Measurements from ENCODE around the gene DHDH. TPM values are rescaled to one million over a fixed set of nuclear protein-coding genes. Genes with fewer than 3 reads are reported as not detected.

The DHDH gene
- total and polyA plus RNA-seq, 2 of the 13 experiments (the other 11 are each of a cell fraction or from before 2014, with no cell fraction given): 0.13 to 0.91 TPM

GRCh38 chr19:48967346-48968178 is 34.1 kb downstream of the DHDH start (continued):
- TF ChIP-seq NR0B2 (CRISPR knock-in tag; IDR thresholded peaks at IDR 0.05) (0 out of 2 replicates have a peak, but pooled peaks have one; percentile 14), TCF7L2 (IDR thresholded peaks at IDR 0.05; ENCODE audit: low read depth, low read length) (no peak), MLXIP (CRISPR knock-in tag; IDR thresholded peaks at IDR 0.05; ENCODE audit: borderline replicate concordance) (no peak), ZSCAN12 (CRISPR knock-in tag; IDR thresholded peaks at IDR 0.05) (no peak), TAF1 (CRISPR knock-in tag; IDR thresholded peaks at IDR 0.05) (peak; percentile 14; the same call in 1 of the 2 replicates), SALL2 (CRISPR knock-in tag; IDR thresholded peaks at IDR 0.05) (peak; percentile 75; the same call in 1 of the 2 replicates), ZBTB37 (CRISPR knock-in tag; IDR thresholded peaks at IDR 0.05) (no peak), ZNF83 (CRISPR knock-in tag; IDR thresholded peaks at IDR 0.05; ENCODE audit: borderline replicate concordance) (no peak), ISX (CRISPR knock-in tag; conservative IDR thresholded peaks at IDR 0.05) (no peak), TGIF2 (CRISPR knock-in tag; IDR thresholded peaks at IDR 0.05) (no peak; the same call in 1 of the 2 replicates), REL (CRISPR knock-in tag; conservative IDR thresholded peaks at IDR 0.05) (peak; percentile 43; the same call in 1 of the 2 replicates), HNF1B (CRISPR knock-in tag; IDR thresholded peaks at IDR 0.05) (peak; percentile 45; the same call in 1 of the 2 replicates), ZNF121 (CRISPR knock-in tag; IDR thresholded peaks at IDR 0.05) (peak; percentile 74), ATRX (CRISPR knock-in tag; IDR thresholded peaks at IDR 0.05; ENCODE audit: borderline replicate concordance) (no peak), MTA1 (CRISPR knock-in tag; IDR thresholded peaks at IDR 0.05; ENCODE audit: borderline replicate concordance) (no peak), WIZ (CRISPR knock-in tag; IDR thresholded peaks at IDR 0.05) (peak; percentile 60; the same call in 1 of the 2 replicates), IKZF5 (CRISPR knock-in tag; IDR thresholded peaks at IDR 0.05) (no peak; the same call in 1 of the 2 replicates), ZNF761 (CRISPR knock-in tag; conservative IDR thresholded peaks at IDR 0.05) (no peak), ZZZ3 (CRISPR knock-in tag; IDR thresholded peaks at IDR 0.05; ENCODE audit: borderline replicate concordance) (no peak), GABPA (IDR thresholded peaks at IDR 0.05; ENCODE audit: low read depth, low read length) (no peak), GABPA (CRISPR knock-in tag; IDR thresholded peaks at IDR 0.05; ENCODE audit: low read depth) (peak; percentile 21; the same call in 1 of the 2 replicates), AHR (CRISPR knock-in tag; IDR thresholded peaks at IDR 0.05) (no peak), MATR3 (CRISPR knock-in tag; IDR thresholded peaks at IDR 0.05) (no peak)
